K562 treated with DMSO at 1 percent for 12 hours (cell line): ENCODE data around the gene GUF1. TPM values are rescaled to one million over a fixed set of nuclear protein-coding genes. Genes with fewer than 3 reads are reported as not detected.

Source experiments
- total RNA-seq: library from RNA; unstranded; fragments of 300-600 nt; gene quantifications from 2 replicates; pipeline ENCODE4 v1.2.3, GENCODE V29; 2022; ENCODE audit not compliant: insufficient read depth

Gene GUF1, protein sequence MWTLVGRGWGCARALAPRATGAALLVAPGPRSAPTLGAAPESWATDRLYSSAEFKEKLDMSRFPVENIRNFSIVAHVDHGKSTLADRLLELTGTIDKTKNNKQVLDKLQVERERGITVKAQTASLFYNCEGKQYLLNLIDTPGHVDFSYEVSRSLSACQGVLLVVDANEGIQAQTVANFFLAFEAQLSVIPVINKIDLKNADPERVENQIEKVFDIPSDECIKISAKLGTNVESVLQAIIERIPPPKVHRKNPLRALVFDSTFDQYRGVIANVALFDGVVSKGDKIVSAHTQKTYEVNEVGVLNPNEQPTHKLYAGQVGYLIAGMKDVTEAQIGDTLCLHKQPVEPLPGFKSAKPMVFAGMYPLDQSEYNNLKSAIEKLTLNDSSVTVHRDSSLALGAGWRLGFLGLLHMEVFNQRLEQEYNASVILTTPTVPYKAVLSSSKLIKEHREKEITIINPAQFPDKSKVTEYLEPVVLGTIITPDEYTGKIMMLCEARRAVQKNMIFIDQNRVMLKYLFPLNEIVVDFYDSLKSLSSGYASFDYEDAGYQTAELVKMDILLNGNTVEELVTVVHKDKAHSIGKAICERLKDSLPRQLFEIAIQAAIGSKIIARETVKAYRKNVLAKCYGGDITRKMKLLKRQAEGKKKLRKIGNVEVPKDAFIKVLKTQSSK
- total RNA-seq, result 2.6 and 13.2 TPM in 2 replicates

DNA sequence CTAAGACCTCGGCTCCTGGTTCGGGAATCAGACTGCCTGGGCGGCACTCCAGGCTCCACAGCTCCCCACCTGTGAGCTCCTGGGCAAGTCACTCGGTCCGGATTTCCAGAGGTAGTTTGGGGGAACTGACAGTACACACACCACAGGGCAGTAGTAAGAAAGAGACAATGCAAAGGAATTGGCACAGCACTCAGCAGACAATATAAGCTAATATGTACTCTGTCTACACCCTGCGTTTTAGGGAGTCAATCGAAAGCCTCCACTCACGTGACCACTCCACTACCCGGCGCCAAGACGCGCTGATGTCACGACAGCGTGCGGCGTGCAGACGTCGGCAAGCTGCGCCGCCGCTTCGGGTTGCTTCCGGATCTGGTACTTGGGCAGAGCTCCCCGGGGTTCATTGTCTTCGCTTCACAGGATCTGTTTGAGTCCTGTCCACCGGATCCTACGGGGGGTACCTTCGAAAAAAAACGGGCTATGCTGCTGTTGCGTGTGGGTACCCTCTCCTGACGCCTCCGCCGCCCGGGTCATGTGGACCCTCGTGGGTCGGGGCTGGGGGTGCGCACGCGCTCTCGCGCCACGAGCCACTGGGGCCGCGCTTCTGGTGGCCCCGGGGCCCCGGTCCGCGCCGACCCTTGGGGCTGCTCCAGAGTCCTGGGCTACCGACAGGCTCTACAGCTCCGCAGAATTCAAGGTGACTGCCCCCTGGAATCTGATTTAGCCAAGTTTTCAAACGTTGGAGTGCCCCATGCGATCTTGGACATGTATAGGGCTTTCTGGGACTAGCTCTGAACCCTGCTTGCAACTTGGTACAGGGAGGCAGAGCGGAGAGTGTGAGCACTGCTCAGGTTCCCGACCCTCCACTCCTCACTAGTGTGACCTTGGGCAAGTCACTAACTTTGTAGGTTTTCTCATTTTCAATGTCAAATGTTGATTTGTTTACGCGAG is at the start of gene GUF1:
TSS of gene GUF1 (plus strand) at position 327 of the 948 bp plus-strand sequence. CDS start at position 530, 203 bp downstream.

DNA sequence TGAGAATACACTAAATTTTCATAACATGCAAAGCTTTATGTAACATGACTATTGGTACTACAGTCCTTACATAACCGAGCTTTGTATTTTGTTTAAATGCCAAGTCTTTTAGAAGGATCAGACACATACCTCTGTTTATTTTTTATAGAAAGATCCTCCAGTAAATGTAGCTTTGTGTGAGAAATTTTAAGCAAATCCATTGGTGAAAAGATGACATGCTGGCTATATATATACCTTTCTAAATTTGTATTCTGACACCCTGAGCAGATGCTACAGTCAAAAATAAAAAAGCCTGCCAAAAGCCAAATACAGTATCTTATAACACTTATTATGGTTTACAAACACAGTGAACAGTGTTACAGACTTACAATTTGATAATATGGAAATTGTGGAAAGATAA is 26.8 kb upstream of the GUF1 start, which contains the start of gene YIPF7:
TSS of gene YIPF7 (minus strand) at position 201 of the 400 bp plus-strand sequence. CDS start 1,525 bp downstream, outside the sequence.

DNA sequence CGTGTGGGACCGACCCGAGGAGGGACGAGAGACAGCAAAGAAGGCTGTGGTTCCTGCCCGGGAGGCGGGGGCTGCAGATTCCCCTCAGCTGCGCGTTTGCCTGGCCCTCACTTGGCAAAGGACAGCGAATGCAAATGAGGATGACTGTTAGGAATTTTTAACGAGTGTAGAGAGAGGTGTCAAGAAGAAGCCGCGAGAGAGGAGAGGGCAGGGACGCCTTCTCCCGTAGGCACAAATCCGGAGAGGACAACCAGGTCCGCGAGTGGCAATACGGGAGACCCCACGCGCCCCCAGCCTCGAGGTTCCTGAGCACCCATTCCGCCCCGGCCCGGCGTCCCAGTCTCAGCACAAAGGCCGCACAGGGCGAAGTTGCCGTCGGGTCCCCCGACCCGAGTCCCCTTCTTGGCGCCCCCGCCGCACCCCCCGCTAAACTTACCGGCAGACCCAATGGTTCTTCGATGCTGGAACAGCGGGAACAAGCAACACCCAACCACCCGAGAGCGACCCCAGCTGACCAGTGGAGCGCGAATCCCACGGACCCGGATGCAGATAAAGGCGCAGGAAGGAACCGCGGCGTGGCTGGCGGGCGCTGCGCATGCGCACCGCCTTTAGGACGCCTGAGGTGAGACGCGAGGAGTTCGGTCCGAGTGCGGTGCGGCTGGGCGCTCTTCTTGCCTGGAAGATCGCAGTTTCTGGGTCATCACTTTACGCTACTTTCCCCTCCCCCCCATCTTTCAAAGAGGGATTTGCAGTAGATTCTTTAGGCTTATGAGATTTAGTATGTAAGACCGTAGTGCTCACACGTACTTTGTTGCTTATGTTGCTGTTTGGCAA is 48.0 kb downstream of the GUF1 start, which contains the start of gene GNPDA2:
TSS of gene GNPDA2 (minus strand) at position 519 of the 834 bp plus-strand sequence. CDS start 4,349 bp downstream, outside the sequence.

Other genes with a start within 250 kb of the GUF1 start
- not detected in 2 replicates for gene KCTD8, start 229.6 kb upstream of the GUF1 start, total RNA-seq
- not detected in 2 replicates for gene YIPF7, start 26.8 kb upstream of the GUF1 start, total RNA-seq
- 4.8 and 12.1 TPM in 2 replicates for gene GNPDA2, start 48.1 kb downstream of the GUF1 start, total RNA-seq